H9 (cell line): Measurements from ENCODE around the gene RNF220. TPM values are rescaled to one million over a fixed set of nuclear protein-coding genes. Genes with fewer than 3 reads are reported as not detected.

ENCODE experiments used
- DNase-seq: peaks from one replicate; pipeline ENCODE4 v3.0.0-alpha.2; 2017
- H2AFZ ChIP-seq: one replicate; pipeline ENCODE4 v1.6.1; 2013; ENCODE audit warnings: mild to moderate bottlenecking, low read length, control low read depth, moderate library complexity
- H2AK5ac ChIP-seq: 2 replicates; pipeline ENCODE4 v1.6.1; 2013; ENCODE audit warnings: low read length, control low read depth, mixed read lengths; ENCODE audit not compliant: insufficient read length
- H2BK120ac ChIP-seq: one replicate; pipeline ENCODE4 v1.6.1; 2013; ENCODE audit warnings: low read depth, mild to moderate bottlenecking, low read length, control low read depth, inconsistent platforms; ENCODE audit not compliant: poor library complexity, severe bottlenecking
- H2BK12ac ChIP-seq: 2 replicates; pipeline ENCODE4 v1.6.1; 2013; ENCODE audit warnings: low read length, control low read depth, mixed read lengths, low read depth; ENCODE audit not compliant: insufficient read length
- H2BK15ac ChIP-seq: 2 replicates; pipeline ENCODE4 v1.6.1; 2013; ENCODE audit warnings: low read depth, low read length, control low read depth
- H2BK20ac ChIP-seq: one replicate; pipeline ENCODE4 v1.6.1; 2013; ENCODE audit warnings: low read depth, mild to moderate bottlenecking, low read length, control low read depth, inconsistent platforms; ENCODE audit not compliant: poor library complexity, severe bottlenecking
- H2BK5ac ChIP-seq: 2 replicates; pipeline ENCODE4 v1.6.1; 2013; ENCODE audit warnings: low read length, control low read depth, mixed read lengths; ENCODE audit not compliant: insufficient read length
- H3K14ac ChIP-seq: 2 replicates; pipeline ENCODE4 v1.6.1; 2013; ENCODE audit warnings: low read length, control low read depth; ENCODE audit not compliant: insufficient read depth
- H3K18ac ChIP-seq: 2 replicates; pipeline ENCODE4 v1.6.1; 2013; ENCODE audit warnings: low read depth, mild to moderate bottlenecking, mixed read lengths, low read length, control low read depth; ENCODE audit not compliant: insufficient read length
- H3K23ac ChIP-seq: 2 replicates; pipeline ENCODE4 v1.6.1; 2013; ENCODE audit warnings: low read length, control low read depth, mixed read lengths, low read depth; ENCODE audit not compliant: insufficient read length
- H3K23me2 ChIP-seq: 2 replicates; pipeline ENCODE4 v1.6.1; 2013; ENCODE audit warnings: low read depth, mild to moderate bottlenecking, mixed read lengths, low read length, control low read depth; ENCODE audit not compliant: insufficient read length, poor library complexity, severe bottlenecking
- H3K27ac ChIP-seq: 2 replicates; pipeline ENCODE4 v1.5.1; 2013; ENCODE audit warnings: low read length, control low read depth, mixed read lengths, low read depth; ENCODE audit not compliant: insufficient read length
- H3K27me3 ChIP-seq: 2 replicates; pipeline ENCODE4 v1.6.1; 2013; ENCODE audit warnings: low read length, control low read depth, inconsistent platforms; ENCODE audit not compliant: insufficient read depth
- H3K4ac ChIP-seq: 2 replicates; pipeline ENCODE4 v1.6.1; 2013; ENCODE audit warnings: low read depth, mild to moderate bottlenecking, control low read depth, inconsistent platforms, low read length, moderate library complexity
- H3K4me1 ChIP-seq: 2 replicates; pipeline ENCODE4 v1.6.1; 2013; ENCODE audit warnings: low read length, control low read depth, inconsistent platforms; ENCODE audit not compliant: insufficient read depth
- H3K4me2 ChIP-seq: 2 replicates; pipeline ENCODE4 v1.6.1; 2013; ENCODE audit warnings: low read length, control low read depth, mixed read lengths; ENCODE audit not compliant: insufficient read length, insufficient read depth
- H3K56ac ChIP-seq: 2 replicates; pipeline ENCODE4 v1.6.1; 2013; ENCODE audit warnings: low read depth, mild to moderate bottlenecking, mixed read lengths, low read length, control low read depth; ENCODE audit not compliant: insufficient read length
- H3K79me1 ChIP-seq: 2 replicates; pipeline ENCODE4 v1.6.1; 2013; ENCODE audit warnings: low read depth, mild to moderate bottlenecking, moderate library complexity, low read length, control low read depth, inconsistent platforms; ENCODE audit not compliant: insufficient read depth, poor library complexity, severe bottlenecking
- H3K79me2 ChIP-seq: 2 replicates; pipeline ENCODE4 v1.6.1; 2013; ENCODE audit warnings: low read length, control low read depth, inconsistent platforms; ENCODE audit not compliant: insufficient read depth
- H3K9ac ChIP-seq: 2 replicates; pipeline ENCODE4 v1.6.1; 2013; ENCODE audit warnings: low read length, control low read depth, mixed read lengths; ENCODE audit not compliant: insufficient read length; ENCODE audit errors: extremely low read depth
- H3K9me3 ChIP-seq: one replicate; pipeline ENCODE4 v1.6.1; 2013; ENCODE audit warnings: low read depth, low read length, inconsistent platforms; ENCODE audit not compliant: control insufficient read depth
- H3T11ph ChIP-seq: one replicate; pipeline ENCODE4 v1.6.1; 2013; ENCODE audit warnings: mild to moderate bottlenecking, low read length, control low read depth, inconsistent platforms
- H4K20me1 ChIP-seq: one replicate; pipeline ENCODE4 v1.6.1; 2013; ENCODE audit not compliant: control insufficient read depth, insufficient read length, insufficient read depth
- H4K5ac ChIP-seq: 2 replicates; pipeline ENCODE4 v1.6.1; 2013; ENCODE audit warnings: low read depth, mild to moderate bottlenecking, mixed read lengths, low read length, control low read depth; ENCODE audit not compliant: insufficient read length
- H4K8ac ChIP-seq: replicated peaks from 2 replicates; pipeline ENCODE4 v1.6.1; 2013; ENCODE audit warnings: low read length, control low read depth, mixed read lengths, low read depth; ENCODE audit not compliant: insufficient read length
- H4K91ac ChIP-seq: 2 replicates; pipeline ENCODE4 v1.6.1; 2013; ENCODE audit warnings: low read depth, mild to moderate bottlenecking, moderate library complexity, mixed read lengths, low read length, control low read depth; ENCODE audit not compliant: insufficient read length
- H3K27ac Mint-ChIP-seq, 3 experiments: 2 replicates in 2 of 3; 3 replicates in 1 of 3; pipeline ENCODE4 v1.8.0; 2020 to 2021; ENCODE audit warnings: mixed read lengths in 3 of 3, mild to moderate bottlenecking in 1 of 3, moderate library complexity in 1 of 3
- H3K27me3 Mint-ChIP-seq: 2 replicates; pipeline ENCODE4 v1.8.0; 2021; ENCODE audit warnings: low read depth, mild to moderate bottlenecking, moderate library complexity, mixed read lengths
- H3K36me3 Mint-ChIP-seq, 3 experiments: 2 replicates in 2 of 3; 3 replicates in 1 of 3; pipeline ENCODE4 v1.8.0; 2020 to 2021; ENCODE audit warnings: low read depth in 3 of 3, mixed read lengths in 3 of 3; ENCODE audit not compliant: insufficient read depth in 1 of 3
- H3K4me1 Mint-ChIP-seq, 2 experiments: 2 replicates each; pipeline ENCODE4 v1.8.0; 2020; ENCODE audit warnings: mixed read lengths in 2 of 2
- H3K4me3 Mint-ChIP-seq, 2 experiments: 2 replicates in 1 of 2; 3 replicates in 1 of 2; pipeline ENCODE4 v1.8.0; 2020 to 2021; ENCODE audit warnings: mild to moderate bottlenecking in 2 of 2, mixed read lengths in 2 of 2, moderate library complexity in 1 of 2
- H3K9me3 Mint-ChIP-seq, 2 experiments: 2 replicates in 1 of 2; 3 replicates in 1 of 2; pipeline ENCODE4 v1.8.0; 2020; ENCODE audit warnings: mild to moderate bottlenecking in 2 of 2, mixed read lengths in 2 of 2, moderate library complexity in 1 of 2
- CTCF ChIP-seq: fragments of 200-600 bp; sonication (generic); conservative IDR thresholded peaks from 3 replicates; pipeline ENCODE4 v1.8.0; 2021; ENCODE audit warnings: antibody characterized with exemption, mild to moderate bottlenecking
- total RNA-seq: library from RNA; stranded (reverse); gene quantifications from 2 replicates; pipeline ENCODE4 v1.2.1, GENCODE V29; 2021

Gene RNF220
- total RNA-seq, 1 experiment from 2014 or later = 109 TPM

- Histone ChIP-seq H3K4me2 (no peak overlapping the region), H3K9ac (no peak overlapping the region), H2BK15ac (no peak overlapping the region), H4K5ac (no peak overlapping the region), H4K8ac (no peak overlapping the region), H3K18ac (no peak overlapping the region), H3K14ac (no peak overlapping the region), H3K79me1 (no peaks in the 10 kb centered on the region), H2BK20ac (no peak overlapping the region), H2BK120ac (no peak overlapping the region), H3K79me2 (no peaks in the 10 kb centered on the region), H3K56ac (no peak overlapping the region), H3K23me2 (no peaks in the 10 kb centered on the region), H3K9me3 (no peaks in the 10 kb centered on the region), H4K91ac (no peak overlapping the region), H3K27me3 (no peaks in the 10 kb centered on the region), H2BK12ac (no peak overlapping the region), H2AFZ (no peak overlapping the region), H3K27ac (no peak overlapping the region), H2AK5ac (no peak overlapping the region), H3K4me1 (no peaks in the 10 kb centered on the region), H3T11ph (no peak overlapping the region), H4K20me1 (no peaks in the 10 kb centered on the region), H3K4ac (no peak overlapping the region), H2BK5ac (no peak overlapping the region), H3K23ac (no peak overlapping the region)
- DNase-seq = no peak
- Mint-ChIP-seq H3K27ac (no peak overlapping the region), H3K4me1 (no peaks in the 10 kb centered on the region), H3K27me3 (peaks cover 14% of the 10 kb centered on the region), H3K9me3 (peaks cover 9 to 13% of the 10 kb centered on the region in 2 experiments), H3K36me3 (peaks cover 0 to 14% (median 11%) of the 10 kb centered on the region in 3 experiments; a peak in 5 of 7 replicates), H3K4me3 (no peak overlapping the region)
- no peak for TF ChIP-seq CTCF
Measured at GRCh38 chr1:44453798-44454349, 48.8 kb downstream of the RNF220 start.
